GM18951 (cell line): ENCODE measurements around the gene PTPRJ.

Source experiments
- POLR2A ChIP-seq: IDR thresholded peaks from 4 replicates; pipeline ENCODE4 v1.6.1; 2011; ENCODE audit warnings: mild to moderate bottlenecking; ENCODE audit not compliant: insufficient read length, insufficient read depth; ENCODE audit errors: extremely low read depth
- in situ Hi-C: fragments of 300-500 bp; cut with MboI; formaldehyde crosslinking; loops from one replicate; pipeline ENCODE4 v1.12.0; 2022; ENCODE audit warnings: low sequenced_read_pairs, mixed read lengths, inconsistent platforms; ENCODE audit not compliant: unreplicated experiment

PTPRJ gene

GRCh38 chr11:48090174-48090573 is 109.8 kb downstream of the PTPRJ start:
- no peak for TF ChIP-seq POLR2A
- in situ Hi-C loops: no loop called here

- in situ Hi-C loops: no loop called here
- TF ChIP-seq POLR2A: no peak
These were observed 111.2 kb downstream of the PTPRJ start for GRCh38 chr11:48091426-48092102.

GRCh38 chr11:48093323-48093722 is 113.0 kb downstream of the PTPRJ start:
- no peak for TF ChIP-seq POLR2A
- in situ Hi-C loops: no loop called here

- in situ Hi-C loops: no loop called here
These were observed 113.7 kb downstream of the PTPRJ start for GRCh38 chr11:48093795-48094642.

GRCh38 chr11:48094643-48095339 is 114.4 kb downstream of the PTPRJ start:
- in situ Hi-C loops: no loop called here

More at GRCh38 chr11:48093795-48094642, 113.7 kb downstream of the PTPRJ start:
- TF ChIP-seq POLR2A: no peak

GRCh38 chr11:48095779-48096470 is 115.6 kb downstream of the PTPRJ start:
- no peak for TF ChIP-seq POLR2A
- in situ Hi-C loops: no loop called here

More at GRCh38 chr11:48094643-48095339, 114.4 kb downstream of the PTPRJ start:
- TF ChIP-seq POLR2A: no peak

- in situ Hi-C loops: no loop called here
- TF ChIP-seq POLR2A: no peak
These were observed 116.5 kb downstream of the PTPRJ start for GRCh38 chr11:48096588-48097525.

- no peak for TF ChIP-seq POLR2A
- in situ Hi-C loops: no loop called here
These were observed 117.7 kb downstream of the PTPRJ start for GRCh38 chr11:48098024-48098423.

GRCh38 chr11:48099916-48100446 is 119.6 kb downstream of the PTPRJ start:
- TF ChIP-seq POLR2A: no peak
- in situ Hi-C loops: no loop called here

GRCh38 chr11:48101044-48101733 is 120.8 kb downstream of the PTPRJ start:
- in situ Hi-C loops: no loop called here
- TF ChIP-seq POLR2A: no peak

- in situ Hi-C loops: no loop called here
These were observed 121.6 kb downstream of the PTPRJ start for GRCh38 chr11:48101958-48102357.

More at GRCh38 chr11:48101958-48102357, 121.6 kb downstream of the PTPRJ start:
- no peak for TF ChIP-seq POLR2A
